ENCODE results near the gene CHST2.
A peak's percentile ranks its signal among the peaks of the same experiment; 100 is the strongest.
"Not testable (repeated sequence)": the region's sequence is repeated elsewhere in the genome, so short reads cannot be mapped to it uniquely, and the experiment has no call there.

The CHST2 gene

GRCh38 chr3:143155756-143156155 is 36.2 kb downstream of the CHST2 start:
- no peak overlapping the region for H3K4me3 ChIP-seq (ENCODE audit: low read depth, low read length)
- in situ Hi-C loops (cut with HindIII; ENCODE audit: low sequenced_read_pairs) = no loop called here
- no peak for TF ChIP-seq CTCF (IDR thresholded peaks at IDR 0.05; ENCODE audit: low read depth, low read length)
- DNase-seq (ENCODE audit: low read depth, low spot score) = no peak

- DNase-seq (ENCODE audit: low read depth, low spot score) = peak; percentile 52
- TF ChIP-seq CTCF (IDR thresholded peaks at IDR 0.05; ENCODE audit: low read depth, low read length) = no peak
- in situ Hi-C loops (cut with HindIII; ENCODE audit: low sequenced_read_pairs) = no loop called here
These were observed 38.7 kb downstream of the CHST2 start for GRCh38 chr3:143158014-143158988.

GRCh38 chr3:143160437-143160836 is 40.9 kb downstream of the CHST2 start:
- no peak for TF ChIP-seq CTCF (IDR thresholded peaks at IDR 0.05; ENCODE audit: low read depth, low read length)
- H3K4me3 ChIP-seq (ENCODE audit: low read depth, low read length) = no peak overlapping the region
- peak; percentile 12 for DNase-seq (ENCODE audit: low read depth, low spot score)
- in situ Hi-C loops (cut with HindIII; ENCODE audit: low sequenced_read_pairs) = no loop called here

More at GRCh38 chr3:143158014-143158988, 38.7 kb downstream of the CHST2 start:
- H3K4me3 ChIP-seq (ENCODE audit: low read depth, low read length) = no peak overlapping the region

- no peak for DNase-seq (ENCODE audit: low read depth, low spot score)
- no peak for TF ChIP-seq CTCF (IDR thresholded peaks at IDR 0.05; ENCODE audit: low read depth, low read length)
- no peak overlapping the region for H3K4me3 ChIP-seq (ENCODE audit: low read depth, low read length)
- in situ Hi-C loops (cut with HindIII; ENCODE audit: low sequenced_read_pairs) = no loop called here
These were observed 44.1 kb downstream of the CHST2 start for GRCh38 chr3:143163562-143164100.

- in situ Hi-C loops (cut with HindIII; ENCODE audit: low sequenced_read_pairs) = no loop called here
- no peak for DNase-seq (ENCODE audit: low read depth, low spot score)
- no peak for TF ChIP-seq CTCF (IDR thresholded peaks at IDR 0.05; ENCODE audit: low read depth, low read length)
- no peak overlapping the region for H3K4me3 ChIP-seq (ENCODE audit: low read depth, low read length)
These were observed 45.6 kb downstream of the CHST2 start for GRCh38 chr3:143165211-143165610.

GRCh38 chr3:143165612-143166285 is 46.2 kb downstream of the CHST2 start:
- in situ Hi-C loops (cut with HindIII; ENCODE audit: low sequenced_read_pairs); H3K4me3 ChIP-seq (ENCODE audit: low read depth, low read length): not testable (repeated sequence)
- DNase-seq (ENCODE audit: low read depth, low spot score) = peak; percentile 66

Measured in astrocyte of the spinal cord (primary cell).